Upper lobe of left lung (tissue), 4 donors: ENCODE measurements around the gene SLC38A9.

Experiments used
- CTCF ChIP-seq, 6 experiments: fragments of 450-650 bp in 4 of 6; fragments of 200-600 bp in 2 of 6; sonication (generic) in 2 of 6; IDR thresholded peaks; one replicate each; pipeline ENCODE4 v1.5.1; 2016 to 2019; ENCODE audit warnings: antibody characterized with exemption in 6 of 6
- EP300 ChIP-seq, 4 donors: sonication (generic); formaldehyde crosslinking; IDR thresholded peaks; one replicate each; pipeline ENCODE4 v1.5.1; 2017; ENCODE audit warnings: antibody characterized with exemption in 4 of 4, control low read depth in 2 of 4
- POLR2A ChIP-seq, 4 donors: fragments of 450-650 bp; IDR thresholded peaks; one replicate each; pipeline ENCODE4 v1.5.1; 2016 to 2017; ENCODE audit warnings: antibody characterized with exemption in 4 of 4, mild to moderate bottlenecking in 2 of 4
- POLR2AphosphoS5 ChIP-seq, 2 donors: sonication (generic); formaldehyde crosslinking; IDR thresholded peaks; one replicate each; pipeline ENCODE4 v1.5.1; 2017; ENCODE audit warnings: antibody characterized with exemption in 2 of 2

GRCh38 chr5:55682071-55682470, 30.1 kb downstream of the SLC38A9 start:
- TF ChIP-seq CTCF (IDR thresholded peaks at IDR 0.05) (no peak), POLR2A (IDR thresholded peaks at IDR 0.05) (no peak), POLR2AphosphoS5 (IDR thresholded peaks at IDR 0.05) (no peak), EP300 (IDR thresholded peaks at IDR 0.05) (no peak)
